ENCODE results near the gene TRIO. TPM values are rescaled to one million over a fixed set of nuclear protein-coding genes. Genes with fewer than 3 reads are reported as not detected.

TRIO gene
- polyA plus RNA-seq, 3 donors: 1.7 to 45.8 (median 2.1) TPM

DNA sequence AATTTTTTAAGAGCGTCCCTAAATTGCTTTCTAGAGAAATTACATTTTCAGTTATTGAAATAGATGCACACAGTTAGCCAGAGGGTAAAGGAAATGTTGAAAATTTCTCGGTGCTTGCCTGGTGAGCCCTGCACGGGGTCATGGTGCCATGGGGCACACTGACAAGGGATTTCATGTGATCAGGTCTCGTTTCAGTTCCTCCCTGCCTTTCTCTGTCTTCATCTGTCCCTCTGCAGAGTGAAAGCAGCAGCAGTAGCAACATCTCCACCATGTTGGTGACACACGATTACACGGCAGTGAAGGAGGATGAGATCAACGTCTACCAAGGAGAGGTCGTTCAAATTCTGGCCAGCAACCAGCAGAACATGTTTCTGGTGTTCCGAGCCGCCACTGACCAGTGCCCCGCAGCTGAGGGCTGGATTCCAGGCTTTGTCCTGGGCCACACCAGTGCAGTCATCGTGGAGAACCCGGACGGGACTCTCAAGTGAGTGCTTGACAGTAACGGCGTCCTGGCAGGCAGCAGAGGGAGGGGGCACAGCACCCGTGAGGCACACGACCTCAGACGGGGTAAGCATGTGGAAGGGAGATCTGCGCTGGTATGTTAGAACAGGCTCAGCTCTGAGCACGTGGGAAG is 349.3 kb downstream of the TRIO start:
- TF ChIP-seq CTCF (IDR thresholded peaks at IDR 0.05): no peak
- peaks cover 69 to 70% of the 10 kb centered on the region in 2 donors for H3K4me1 ChIP-seq (ENCODE audit: control insufficient read depth in 1 of 2, insufficient read depth in 2 of 2, low read length in 2 of 2)
- WGBS (ENCODE audit: insufficient coverage): 41% methylated on average over 13 of the region's 21 CpGs
- Mint-ChIP-seq H3K27me3 (ENCODE audit: low read depth in 3 of 3) (no peaks in the 10 kb centered on the region), H3K4me3 (peak overlapping the region; percentile 28 to 83), H3K9me3 (peaks cover 0 to 6% (median 0%) of the 10 kb centered on the region in 7 donors), H3K27ac (peak overlapping the region; percentile 90 to 97 (median 96)), H3K36me3 (peaks cover 33 to 43% of the 10 kb centered on the region in 2 donors), H3K4me1 (peaks cover 68% of the 10 kb centered on the region)
- peak overlapping the region; percentile 22 for H2AFZ ChIP-seq (ENCODE audit: insufficient read depth, low read depth, low read length, poor library complexity, severe bottlenecking)
- H3K4me3 ChIP-seq (replicated peaks in 1 of 3; ENCODE audit: low read depth in 2 of 3, low read length in 3 of 3): peak overlapping the region in 2 of 3 experiments; percentile 16 to 41
- no peaks in the 10 kb centered on the region for H4K20me1 ChIP-seq (ENCODE audit: insufficient read depth, low read length)
- H3K9ac ChIP-seq (ENCODE audit: insufficient read depth, low read length, poor library complexity, severe bottlenecking): peak overlapping the region; percentile 29
- H3K27ac ChIP-seq (ENCODE audit: low read depth in 1 of 2, low read length in 2 of 2): peak overlapping the region; percentile 91 to 95
- H3K27me3 ChIP-seq (ENCODE audit: control insufficient read depth in 2 of 2, insufficient read depth in 2 of 2, low read length in 2 of 2): no peaks in the 10 kb centered on the region
- no peaks in the 10 kb centered on the region for H3K9me3 ChIP-seq (replicated peaks in 1 of 2; ENCODE audit: control insufficient read depth in 1 of 2, insufficient read depth in 1 of 2, low read length in 2 of 2)
- DNase-seq: peak; percentile 72 to 80 (median 75)
- H3K79me2 ChIP-seq (ENCODE audit: insufficient read depth, low read length): peaks cover 40% of the 10 kb centered on the region
- peak overlapping the region; percentile 40 for H3K4me2 ChIP-seq (replicated peaks; ENCODE audit: extremely low read depth, low read length, poor library complexity, severe bottlenecking)
- intact Hi-C loops (cut with micrococcal nuclease): loop anchor here in 1 of 2 donors (5.0 kb wide), 1 partner anchor 95 kb away; no protein-coding TSS in a partner anchor
- peaks cover 18 to 30% of the 10 kb centered on the region in 2 donors for H3K36me3 ChIP-seq (replicated peaks in 1 of 2; ENCODE audit: control insufficient read depth in 1 of 2, insufficient read depth in 2 of 2, low read length in 2 of 2)

GRCh38 chr5:14495301-14495700 is 352.2 kb downstream of the TRIO start:
- Histone ChIP-seq H3K27ac (ENCODE audit: low read depth in 1 of 2, low read length in 2 of 2) (peak overlapping the region; percentile 34 to 95), H3K4me1 (ENCODE audit: control insufficient read depth in 1 of 2, insufficient read depth in 2 of 2, low read length in 2 of 2) (peaks cover 56 to 57% of the 10 kb centered on the region in 2 donors), H2AFZ (ENCODE audit: insufficient read depth, low read depth, low read length, poor library complexity, severe bottlenecking) (no peak overlapping the region), H3K9me3 (replicated peaks in 1 of 2; ENCODE audit: control insufficient read depth in 1 of 2, insufficient read depth in 1 of 2, low read length in 2 of 2) (no peaks in the 10 kb centered on the region), H3K79me2 (ENCODE audit: insufficient read depth, low read length) (peaks cover 39% of the 10 kb centered on the region), H3K27me3 (ENCODE audit: control insufficient read depth in 2 of 2, insufficient read depth in 2 of 2, low read length in 2 of 2) (no peaks in the 10 kb centered on the region), H4K20me1 (ENCODE audit: insufficient read depth, low read length) (no peaks in the 10 kb centered on the region), H3K4me2 (replicated peaks; ENCODE audit: extremely low read depth, low read length, poor library complexity, severe bottlenecking) (no peak overlapping the region), H3K9ac (ENCODE audit: insufficient read depth, low read length, poor library complexity, severe bottlenecking) (no peak overlapping the region), H3K36me3 (replicated peaks in 1 of 2; ENCODE audit: control insufficient read depth in 1 of 2, insufficient read depth in 2 of 2, low read length in 2 of 2) (peaks cover 35 to 46% of the 10 kb centered on the region in 2 donors), H3K4me3 (replicated peaks in 1 of 3; ENCODE audit: low read depth in 2 of 3, low read length in 3 of 3) (no peak overlapping the region)
- peaks cover 55% of the 10 kb centered on the region for H3K4me1 Mint-ChIP-seq
- no CpG with 5 or more reads among the region's 5 CpGs for WGBS (ENCODE audit: insufficient coverage)
- no peaks in the 10 kb centered on the region for H3K27me3 Mint-ChIP-seq (ENCODE audit: low read depth in 3 of 3)
- peaks cover 0 to 1% (median 0%) of the 10 kb centered on the region in 7 donors for H3K9me3 Mint-ChIP-seq
- H3K4me3 Mint-ChIP-seq: peak overlapping the region in 1 of 2 donors; percentile 36
- intact Hi-C loops (cut with micrococcal nuclease): no loop called here
- no peak for TF ChIP-seq CTCF (IDR thresholded peaks at IDR 0.05)
- H3K27ac Mint-ChIP-seq: peak overlapping the region; percentile 53 to 90 (median 77)
- H3K36me3 Mint-ChIP-seq: peaks cover 51 to 59% of the 10 kb centered on the region in 2 donors
- peak in 1 of 3 donors; percentile 7 for DNase-seq

All from CD14-positive monocyte (primary cell).